K562 (cell line): ENCODE results near the gene WDR70. TPM values are rescaled to one million over a fixed set of nuclear protein-coding genes. Genes with fewer than 3 reads are reported as not detected.

Experiments used
- CXXC5 ChIP-seq: fragments of 250-450 bp; sonication (Bioruptor Pico); IDR thresholded peaks from 2 replicates; pipeline ENCODE4 v1.8.0; 2022; ENCODE audit warnings: inconsistent platforms, mild to moderate bottlenecking, moderate library complexity
- PRDM10 ChIP-seq: fragments of 450-650 bp; IDR thresholded peaks from 2 replicates; pipeline ENCODE4 v1.6.1; 2018; ENCODE audit not compliant: partially characterized antibody
- PREB ChIP-seq: sonication (generic); formaldehyde crosslinking; IDR thresholded peaks from 2 replicates; pipeline ENCODE4 v1.8.1; 2023; ENCODE audit warnings: mild to moderate bottlenecking, missing genetic modification reagents
- SP1 ChIP-seq: sonication (generic); formaldehyde crosslinking; IDR thresholded peaks from 2 replicates; pipeline ENCODE4 v1.8.1; 2022; ENCODE audit warnings: mild to moderate bottlenecking, missing genetic modification reagents
- THRA ChIP-seq: fragments of 450-650 bp; IDR thresholded peaks from 2 replicates; pipeline ENCODE4 v1.6.1; 2017; ENCODE audit warnings: mild to moderate bottlenecking, moderate library complexity
- ZBTB11 ChIP-seq, 3 experiments: fragments of 200-800 bp in 1 of 3; fragments of 250-450 bp in 1 of 3; fragments of 450-650 bp in 1 of 3; sonication (Bioruptor Pico) in 1 of 3; sonication (Bioruptor generic) in 1 of 3; formaldehyde crosslinking in 1 of 3; IDR thresholded peaks; 2 replicates each; pipeline versions ENCODE4 v1.6.1 to v1.8.0; 2016 to 2022; ENCODE audit warnings: mild to moderate bottlenecking in 2 of 3, missing genetic modification characterization in 2 of 3, missing compliant biosample characterization in 1 of 3, moderate library complexity in 1 of 3
- ZNF12 ChIP-seq: sonication (generic); formaldehyde crosslinking; IDR thresholded peaks from 2 replicates; pipeline ENCODE4 v1.4.0; 2020; ENCODE audit warnings: mild to moderate bottlenecking, missing genetic modification reagents
- ZNF23 ChIP-seq: fragments of 250-450 bp; sonication (Bioruptor Pico); IDR thresholded peaks from 2 replicates; pipeline ENCODE4 v1.4.0; 2020; ENCODE audit warnings: mild to moderate bottlenecking
- ZNF398 ChIP-seq: fragments of 250-450 bp; sonication (Bioruptor Pico); IDR thresholded peaks from 2 replicates; pipeline ENCODE4 v1.8.0; 2021; ENCODE audit warnings: moderate library complexity, mild to moderate bottlenecking, inconsistent platforms
- ZNF431 ChIP-seq: sonication (generic); formaldehyde crosslinking; IDR thresholded peaks from 2 replicates; pipeline ENCODE4 v1.8.0; 2022; ENCODE audit warnings: mild to moderate bottlenecking, missing genetic modification reagents
- ZNF586 ChIP-seq: fragments of 450-650 bp; formaldehyde crosslinking; conservative IDR thresholded peaks from 2 replicates; pipeline ENCODE4 v1.4.0; 2020; ENCODE audit warnings: mild to moderate bottlenecking, moderate library complexity
- ZNF668 ChIP-seq: fragments of 250-450 bp; sonication (Bioruptor Pico); IDR thresholded peaks from 2 replicates; pipeline ENCODE4 v1.8.0; 2022; ENCODE audit warnings: mild to moderate bottlenecking, inconsistent platforms
- polyA plus RNA-seq, 8 experiments: library from polyadenylated mRNA; depleted of rRNA in 4 of 8; stranded (reverse) in 5 of 8; unstranded in 3 of 8; fragments of >200 nt; fragmentation: Nextera tagmentation in 2 of 8; fragmentation: Illumina TruSeq in 1 of 8; extraction: Ambion mirVana in 2 of 8; extraction: Trizol in 1 of 8; gene quantifications; 2 replicates each; pipeline versions ENCODE4 v1.2.1 to v1.2.3, GENCODE V29; 2011 to 2014; ENCODE audit warnings: inconsistent platforms in 1 of 8, missing spikeins in 1 of 8
- total RNA-seq, 7 experiments: library from RNA; depleted of rRNA in 6 of 7; stranded (reverse); fragments of >200 nt in 6 of 7; fragmentation: Illumina TruSeq in 2 of 7; extraction: Trizol in 2 of 7; gene quantifications; 2 replicates each; pipeline versions ENCODE4 v1.2.1 to v1.2.3, GENCODE V29; 2011 to 2021; ENCODE audit warnings: low replicate concordance in 1 of 7

WDR70 gene
- total and polyA plus RNA-seq, 9 of the 15 experiments (the other 6 are each of a cell fraction or from before 2014, with no cell fraction given), result 16.8 to 46.6 (median 38.8) TPM

- TF ChIP-seq ZBTB11 (CRISPR knock-in tag; IDR thresholded peaks at IDR 0.05) (no peak), ZNF12 (no peak), SP1 (CRISPR knock-in tag) (0 out of 2 replicates have a peak, but pooled peaks have one; percentile 34), ZNF398 (CRISPR knock-in tag) (no peak), CXXC5 (CRISPR knock-in tag) (peak; percentile 80), ZNF431 (CRISPR knock-in tag) (no peak), ZNF23 (CRISPR knock-in tag) (no peak), PRDM10 (peak; percentile 38), ZNF668 (no peak), ZNF586 (no peak), PREB (no peak), THRA (no peak)
Observed at GRCh38 chr5:37552770-37553719, 173.9 kb downstream of the WDR70 start (continued).
